GM12878 (cell line): Measurements from ENCODE around the gene EEFSEC.

Source experiments
- ATF7 ChIP-seq: fragments of 450-650 bp; IDR thresholded peaks from 2 replicates; pipeline ENCODE4 v1.6.1; 2016; ENCODE audit warnings: low read depth, mild to moderate bottlenecking
- CBX5 ChIP-seq: sonication (generic); IDR thresholded peaks from 2 replicates; pipeline ENCODE4 v1.6.1; 2016; ENCODE audit warnings: low read depth, moderate library complexity, mild to moderate bottlenecking, inconsistent platforms
- CTCF ChIP-seq, 3 experiments: IDR thresholded peaks in 2 of 3; conservative IDR thresholded peaks in 1 of 3; 2 replicates each; pipeline ENCODE4 v1.5.1; 2011; ENCODE audit warnings: low read depth in 3 of 3, low read length in 3 of 3, mild to moderate bottlenecking in 3 of 3, control low read depth in 2 of 3, moderate library complexity in 2 of 3, inconsistent platforms in 1 of 3, mixed read lengths in 1 of 3; ENCODE audit not compliant: control insufficient read depth in 2 of 3, insufficient read depth in 1 of 3; ENCODE audit errors: extremely low read depth in 1 of 3
- EZH2 ChIP-seq: IDR thresholded peaks from 2 replicates; pipeline ENCODE4 v1.6.1; 2012; ENCODE audit warnings: low read depth, mild to moderate bottlenecking, control low read depth, inconsistent platforms, low read length, borderline replicate concordance; ENCODE audit not compliant: control insufficient read depth
- GATAD2B ChIP-seq: fragments of 450-650 bp; conservative IDR thresholded peaks from 2 replicates; pipeline ENCODE4 v1.6.1; 2017; ENCODE audit warnings: low read depth, mild to moderate bottlenecking, moderate library complexity
- HDAC6 ChIP-seq: fragments of 200-600 bp; sonication (generic); IDR thresholded peaks from one replicate; pipeline ENCODE4 v1.8.0; 2017; ENCODE audit warnings: antibody characterized with exemption; ENCODE audit not compliant: unreplicated experiment
- MXI1 ChIP-seq: fragments of 150-350 bp; IDR thresholded peaks from 2 replicates; pipeline ENCODE4 v1.6.1; 2011; ENCODE audit warnings: low read depth, mild to moderate bottlenecking, inconsistent platforms, low read length, improper control_type of control experiment
- RCOR1 ChIP-seq: conservative IDR thresholded peaks from 2 replicates; pipeline ENCODE4 v1.6.1; 2012; ENCODE audit warnings: low read depth, low read length, improper control_type of control experiment
- REST ChIP-seq: IDR thresholded peaks from 2 replicates; pipeline ENCODE4 v1.6.1; 2012; ENCODE audit warnings: mild to moderate bottlenecking, low read depth, low read length
- SREBF2 ChIP-seq: IDR thresholded peaks from 2 replicates; pipeline ENCODE4 v1.6.1; 2012; ENCODE audit warnings: mild to moderate bottlenecking, low read length
- YY1 ChIP-seq: IDR thresholded peaks from 2 replicates; pipeline ENCODE4 v1.6.1; 2011; ENCODE audit warnings: low read depth, mild to moderate bottlenecking, low read length

GRCh38 chr3:128369121-128369703, 215.9 kb downstream of the EEFSEC start:
- TF ChIP-seq REST (no peak), HDAC6 (no peak), MXI1 (no peak), SREBF2 (no peak), EZH2 (no peak), RCOR1 (no peak), CBX5 (no peak), ATF7 (no peak), CTCF (IDR thresholded peaks at IDR 0.05 in 2 of 3, conservative IDR thresholded peaks at IDR 0.05 in 1 of 3; ENCODE audit: control insufficient read depth in 2 of 3, extremely low read depth in 1 of 3, insufficient read depth in 1 of 3, low read depth in 3 of 3, low read length in 3 of 3) (no peak), YY1 (no peak), GATAD2B (no peak)
